ENCODE results near the gene ADAMTSL2. TPM values are rescaled to one million over a fixed set of nuclear protein-coding genes. Genes with fewer than 3 reads are reported as not detected.

The ADAMTSL2 gene
- total RNA-seq, 1 donor from 2014 or later: 0.15 TPM

- Mint-ChIP-seq H3K9me3 (ENCODE audit: low read depth) (no peaks in the 10 kb centered on the region), H3K4me3 (ENCODE audit: unreplicated experiment) (no peak overlapping the region), H3K4me1 (ENCODE audit: low read depth) (peaks cover 11% of the 10 kb centered on the region), H3K27ac (ENCODE audit: unreplicated experiment) (no peak overlapping the region), H3K27me3 (ENCODE audit: low read depth) (peaks cover 17% of the 10 kb centered on the region), H3K36me3 (ENCODE audit: low read depth) (no peaks in the 10 kb centered on the region)
- no peak for TF ChIP-seq CTCF (IDR thresholded peaks at IDR 0.05)
- DNase-seq (ENCODE audit: low spot score): no peak
Measured at GRCh38 chr9:133564451-133565116, 30.1 kb downstream of the ADAMTSL2 start.

- no peak for TF ChIP-seq CTCF (IDR thresholded peaks at IDR 0.05)
- Mint-ChIP-seq H3K4me1 (ENCODE audit: low read depth) (peaks cover 7% of the 10 kb centered on the region), H3K36me3 (ENCODE audit: low read depth) (no peaks in the 10 kb centered on the region), H3K4me3 (ENCODE audit: unreplicated experiment) (no peak overlapping the region), H3K27me3 (ENCODE audit: low read depth) (peaks cover 22% of the 10 kb centered on the region), H3K27ac (ENCODE audit: unreplicated experiment) (no peak overlapping the region), H3K9me3 (ENCODE audit: low read depth) (no peaks in the 10 kb centered on the region)
- DNase-seq (ENCODE audit: low spot score): no peak
Measured at GRCh38 chr9:133566382-133566781, 31.9 kb downstream of the ADAMTSL2 start.

GRCh38 chr9:133566817-133567216, 32.3 kb downstream of the ADAMTSL2 start:
- Mint-ChIP-seq H3K27me3 (ENCODE audit: low read depth) (peaks cover 22% of the 10 kb centered on the region), H3K4me1 (ENCODE audit: low read depth) (peaks cover 7% of the 10 kb centered on the region), H3K4me3 (ENCODE audit: unreplicated experiment) (no peak overlapping the region), H3K9me3 (ENCODE audit: low read depth) (no peaks in the 10 kb centered on the region), H3K27ac (ENCODE audit: unreplicated experiment) (no peak overlapping the region), H3K36me3 (ENCODE audit: low read depth) (no peaks in the 10 kb centered on the region)
- TF ChIP-seq CTCF (IDR thresholded peaks at IDR 0.05): no peak
- no peak for DNase-seq (ENCODE audit: low spot score)

GRCh38 chr9:133568186-133568585, 33.7 kb downstream of the ADAMTSL2 start:
- Mint-ChIP-seq H3K27ac (ENCODE audit: unreplicated experiment) (no peak overlapping the region), H3K27me3 (ENCODE audit: low read depth) (peaks cover 28% of the 10 kb centered on the region), H3K9me3 (ENCODE audit: low read depth) (no peaks in the 10 kb centered on the region), H3K4me1 (ENCODE audit: low read depth) (peaks cover 5% of the 10 kb centered on the region), H3K4me3 (ENCODE audit: unreplicated experiment) (no peak overlapping the region), H3K36me3 (ENCODE audit: low read depth) (no peaks in the 10 kb centered on the region)
- no peak for DNase-seq (ENCODE audit: low spot score)
- TF ChIP-seq CTCF (IDR thresholded peaks at IDR 0.05): no peak

GRCh38 chr9:133569121-133569785, 34.7 kb downstream of the ADAMTSL2 start:
- Mint-ChIP-seq H3K4me1 (ENCODE audit: low read depth) (no peaks in the 10 kb centered on the region), H3K36me3 (ENCODE audit: low read depth) (no peaks in the 10 kb centered on the region), H3K27ac (ENCODE audit: unreplicated experiment) (no peak overlapping the region), H3K4me3 (ENCODE audit: unreplicated experiment) (no peak overlapping the region), H3K9me3 (ENCODE audit: low read depth) (no peaks in the 10 kb centered on the region), H3K27me3 (ENCODE audit: low read depth) (peaks cover 25% of the 10 kb centered on the region)
- no peak for DNase-seq (ENCODE audit: low spot score)
- TF ChIP-seq CTCF (IDR thresholded peaks at IDR 0.05): no peak
